Measurements from ENCODE around the gene COL5A1.

The COL5A1 gene

DNA sequence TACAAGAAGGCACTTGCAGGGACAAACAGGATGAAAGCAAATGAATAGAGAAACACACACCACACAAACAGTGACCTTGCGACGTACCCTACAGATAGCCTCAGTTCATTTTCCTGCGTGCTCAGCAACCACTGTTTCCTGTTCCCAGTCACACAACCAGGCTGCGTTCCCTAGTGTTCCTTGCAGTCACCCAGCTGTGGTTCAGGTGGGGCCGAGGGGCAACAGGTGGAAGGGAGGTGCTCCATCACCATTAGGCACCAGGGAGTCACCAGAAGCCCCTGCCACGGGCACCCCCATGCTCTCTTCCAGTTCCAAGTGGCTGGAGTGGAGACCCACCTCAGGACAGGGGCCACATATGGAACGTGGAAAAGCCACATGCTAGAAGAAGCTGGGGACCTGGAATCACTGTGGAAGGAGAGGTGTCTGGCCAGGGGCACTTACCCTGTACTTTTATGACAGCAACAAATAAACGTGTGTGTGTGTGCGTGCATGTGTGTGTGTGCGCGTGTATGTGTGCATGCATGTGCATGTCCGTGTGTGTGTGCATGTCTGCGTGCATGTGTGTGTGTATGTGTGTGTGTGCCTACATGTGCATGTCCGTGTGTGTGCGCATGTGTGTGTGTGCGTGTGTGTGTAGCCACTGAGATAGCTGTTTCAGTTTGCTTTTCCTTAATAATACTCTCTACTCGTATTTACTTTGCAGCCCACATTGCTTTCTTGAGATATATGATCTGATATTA lies 220.2 kb downstream of the COL5A1 start:
- Histone ChIP-seq H3K4me1 (ENCODE audit: control insufficient read depth in 1 of 2, insufficient read depth in 1 of 2, low read depth in 1 of 2, low read length in 1 of 2) (no peaks in the 10 kb centered on the region), H3K27ac (no peak overlapping the region), H3K27me3 (peaks cover 17% of the 10 kb centered on the region), H3K36me3 (no peaks in the 10 kb centered on the region), H3K9me3 (no peaks in the 10 kb centered on the region), H3K4me3 (ENCODE audit: low read depth in 1 of 2, low read length in 1 of 2) (no peak overlapping the region)
- TF ChIP-seq, protein P1, sequence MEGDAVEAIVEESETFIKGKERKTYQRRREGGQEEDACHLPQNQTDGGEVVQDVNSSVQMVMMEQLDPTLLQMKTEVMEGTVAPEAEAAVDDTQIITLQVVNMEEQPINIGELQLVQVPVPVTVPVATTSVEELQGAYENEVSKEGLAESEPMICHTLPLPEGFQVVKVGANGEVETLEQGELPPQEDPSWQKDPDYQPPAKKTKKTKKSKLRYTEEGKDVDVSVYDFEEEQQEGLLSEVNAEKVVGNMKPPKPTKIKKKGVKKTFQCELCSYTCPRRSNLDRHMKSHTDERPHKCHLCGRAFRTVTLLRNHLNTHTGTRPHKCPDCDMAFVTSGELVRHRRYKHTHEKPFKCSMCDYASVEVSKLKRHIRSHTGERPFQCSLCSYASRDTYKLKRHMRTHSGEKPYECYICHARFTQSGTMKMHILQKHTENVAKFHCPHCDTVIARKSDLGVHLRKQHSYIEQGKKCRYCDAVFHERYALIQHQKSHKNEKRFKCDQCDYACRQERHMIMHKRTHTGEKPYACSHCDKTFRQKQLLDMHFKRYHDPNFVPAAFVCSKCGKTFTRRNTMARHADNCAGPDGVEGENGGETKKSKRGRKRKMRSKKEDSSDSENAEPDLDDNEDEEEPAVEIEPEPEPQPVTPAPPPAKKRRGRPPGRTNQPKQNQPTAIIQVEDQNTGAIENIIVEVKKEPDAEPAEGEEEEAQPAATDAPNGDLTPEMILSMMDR (IDR thresholded peaks at IDR 0.05), result no peak

DNA sequence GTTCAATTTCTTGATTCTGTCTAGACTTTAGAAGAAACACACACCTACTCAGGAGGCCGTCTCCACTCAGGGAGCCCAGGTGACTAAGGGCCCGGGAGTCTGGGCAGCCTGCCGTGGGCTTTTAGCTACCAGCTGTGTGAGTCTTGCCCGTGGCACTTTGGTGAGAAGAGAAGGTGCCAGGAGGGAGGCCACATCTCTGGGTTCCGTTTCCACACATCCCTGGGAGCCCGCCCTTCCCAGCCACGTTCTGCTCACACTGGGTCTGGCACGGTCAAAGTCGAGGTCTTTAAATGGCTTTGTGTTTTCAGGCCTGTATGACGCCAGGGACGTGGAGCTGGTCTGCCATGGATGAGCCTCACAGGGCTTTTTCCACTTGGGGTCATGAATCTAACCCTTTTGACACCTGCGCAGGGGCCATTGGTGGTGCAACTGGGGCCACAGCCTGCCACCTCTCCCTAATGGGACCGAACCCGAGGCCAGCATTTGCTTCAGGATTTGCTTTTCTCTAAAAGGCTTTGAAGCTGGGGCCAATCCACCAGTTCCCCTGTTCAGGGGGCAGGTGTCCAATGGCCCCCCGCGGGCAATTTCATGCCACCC lies 221.8 kb downstream of the COL5A1 start:
- peaks cover 17% of the 10 kb centered on the region for H3K27me3 ChIP-seq
- TF ChIP-seq, protein P1 (IDR thresholded peaks at IDR 0.05), result no peak
- no peak overlapping the region for H3K27ac ChIP-seq
- H3K4me3 ChIP-seq (ENCODE audit: low read depth in 1 of 2, low read length in 1 of 2), result no peak overlapping the region
- no peaks in the 10 kb centered on the region for H3K9me3 ChIP-seq
- H3K36me3 ChIP-seq, result no peaks in the 10 kb centered on the region
- H3K4me1 ChIP-seq (ENCODE audit: control insufficient read depth in 1 of 2, insufficient read depth in 1 of 2, low read depth in 1 of 2, low read length in 1 of 2), result no peaks in the 10 kb centered on the region

DNA sequence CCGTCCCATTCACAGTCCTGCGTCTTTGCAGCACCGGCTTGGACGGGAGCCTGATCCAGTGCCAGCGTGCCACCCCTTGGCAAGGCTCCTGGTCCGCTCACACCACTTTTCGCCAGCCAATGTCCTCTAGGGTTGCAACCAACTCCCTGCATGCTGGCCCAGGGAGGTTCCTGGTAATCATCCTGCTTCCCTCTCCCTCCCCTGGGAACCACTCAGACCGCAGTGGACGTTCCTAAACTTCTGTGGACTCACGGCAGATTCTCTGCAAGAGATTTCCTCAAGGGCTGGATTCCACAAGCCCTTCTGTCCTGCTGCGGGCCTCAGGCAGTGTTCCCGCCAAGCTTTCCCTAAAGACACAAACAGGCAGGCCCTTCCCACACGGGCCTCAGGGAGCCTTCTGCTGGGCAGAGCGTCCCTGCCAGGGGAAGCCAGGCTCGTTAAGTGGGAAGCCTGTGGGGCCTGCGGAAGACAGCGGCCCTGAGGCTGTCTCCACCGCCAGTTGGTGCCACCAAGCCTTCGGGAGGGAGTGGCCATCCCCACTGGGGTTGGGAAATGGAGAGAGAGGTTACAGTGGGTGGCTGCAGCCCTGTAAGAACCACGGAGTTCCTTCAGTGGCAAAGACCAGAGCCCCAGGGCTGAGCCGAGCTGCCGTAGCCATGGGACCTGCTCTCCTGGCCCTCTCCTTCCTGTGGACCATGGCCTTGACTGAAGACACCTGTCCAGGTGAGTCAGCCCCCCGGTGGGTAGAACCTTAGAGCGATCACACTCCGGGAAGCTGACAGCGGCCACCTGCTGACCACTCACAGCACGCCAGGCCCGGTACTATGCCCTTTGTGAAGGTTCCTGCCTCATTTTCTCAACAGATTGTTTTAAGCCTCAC lies 222.6 kb downstream of the COL5A1 start:
- no peaks in the 10 kb centered on the region for H3K9me3 ChIP-seq
- H3K4me1 ChIP-seq (ENCODE audit: control insufficient read depth in 1 of 2, insufficient read depth in 1 of 2, low read depth in 1 of 2, low read length in 1 of 2), result no peaks in the 10 kb centered on the region
- no peak overlapping the region for H3K4me3 ChIP-seq (ENCODE audit: low read depth in 1 of 2, low read length in 1 of 2)
- no peak overlapping the region for H3K27ac ChIP-seq
- no peaks in the 10 kb centered on the region for H3K36me3 ChIP-seq
- TF ChIP-seq, protein P1 (IDR thresholded peaks at IDR 0.05), result no peak
- H3K27me3 ChIP-seq, result peaks cover 10% of the 10 kb centered on the region

DNA sequence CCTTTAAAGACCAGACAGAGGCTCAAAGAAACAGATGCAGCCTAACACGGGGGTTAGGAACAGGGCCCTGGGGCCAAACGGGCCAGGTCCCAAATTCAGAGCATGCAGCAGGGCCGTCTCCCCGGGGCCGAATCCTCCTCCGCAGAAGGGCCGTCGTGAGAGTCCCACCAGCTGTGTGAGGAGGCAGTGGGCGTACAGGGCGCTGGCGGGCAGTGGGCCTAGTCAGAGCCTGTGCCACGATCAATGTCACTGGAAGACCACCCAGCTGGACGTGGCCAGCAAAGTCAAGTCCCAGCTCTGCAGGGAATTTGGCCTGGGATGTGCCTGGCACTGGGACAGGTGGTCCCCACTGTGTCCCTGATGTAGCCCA lies 223.2 kb downstream of the COL5A1 start:
- H3K27ac ChIP-seq, result no peak overlapping the region
- TF ChIP-seq, protein P1 (IDR thresholded peaks at IDR 0.05), result no peak
- H3K36me3 ChIP-seq, result no peaks in the 10 kb centered on the region
- H3K4me1 ChIP-seq (ENCODE audit: control insufficient read depth in 1 of 2, insufficient read depth in 1 of 2, low read depth in 1 of 2, low read length in 1 of 2), result no peaks in the 10 kb centered on the region
- peaks cover 4% of the 10 kb centered on the region for H3K27me3 ChIP-seq
- no peak overlapping the region for H3K4me3 ChIP-seq (ENCODE audit: low read depth in 1 of 2, low read length in 1 of 2)
- no peaks in the 10 kb centered on the region for H3K9me3 ChIP-seq

DNA sequence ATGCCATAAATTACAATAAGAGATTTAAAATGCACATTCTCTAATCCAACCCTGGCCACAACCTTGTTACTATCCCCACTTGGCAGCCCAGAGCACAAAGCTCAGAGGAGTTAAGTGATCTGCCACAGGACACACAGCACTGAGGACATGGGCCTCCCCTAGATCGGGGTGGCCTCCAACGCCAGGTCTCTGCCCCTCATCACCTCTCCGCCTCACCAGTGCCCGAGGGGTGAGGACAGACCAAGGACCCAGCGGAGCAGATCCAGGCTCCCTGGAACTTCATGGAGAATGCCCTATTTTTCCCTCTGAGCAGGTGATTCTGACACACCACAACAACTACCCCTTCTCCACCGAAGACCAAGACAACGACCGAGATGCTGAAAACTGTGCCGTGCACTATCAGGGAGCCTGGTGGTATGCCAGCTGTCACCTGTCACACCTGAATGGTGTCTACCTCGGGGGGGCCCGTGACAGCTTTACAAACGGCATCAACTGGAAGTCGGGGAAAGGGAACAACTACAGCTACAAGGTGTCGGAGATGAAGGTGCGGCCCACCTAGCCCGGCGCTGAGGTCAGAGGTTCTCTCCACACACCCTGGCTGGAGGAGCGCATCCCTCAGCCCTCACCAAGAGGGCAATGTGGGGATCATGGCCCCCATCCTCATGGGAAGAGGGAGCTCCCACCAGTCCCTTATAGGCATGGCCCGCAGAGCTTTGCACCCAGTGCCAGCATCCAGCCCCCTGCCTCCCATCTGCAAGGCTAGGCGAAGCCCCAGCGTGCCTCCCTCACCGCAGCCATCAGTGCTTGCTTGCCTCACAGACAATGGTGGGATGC lies 226.5 kb downstream of the COL5A1 start:
- Histone ChIP-seq H3K27ac (no peak overlapping the region), H3K4me1 (ENCODE audit: control insufficient read depth in 1 of 2, insufficient read depth in 1 of 2, low read depth in 1 of 2, low read length in 1 of 2) (no peaks in the 10 kb centered on the region), H3K4me3 (ENCODE audit: low read depth in 1 of 2, low read length in 1 of 2) (no peak overlapping the region), H3K9me3 (no peaks in the 10 kb centered on the region), H3K27me3 (peaks cover 10% of the 10 kb centered on the region), H3K36me3 (no peaks in the 10 kb centered on the region)
- TF ChIP-seq, protein P1 (IDR thresholded peaks at IDR 0.05), result no peak

Measured in neutrophil (primary cell).